ENCODE data around the gene CFAP46.
"Not testable (repeated sequence)": the region's sequence is repeated elsewhere in the genome, so short reads cannot be mapped to it uniquely, and the experiment has no call there.

CFAP46 gene

GRCh38 chr10:132926777-132927650, 15.4 kb downstream of the CFAP46 start:
- DNase-seq (ENCODE audit: low spot score), result no peak

GRCh38 chr10:132926070-132926469, 16.3 kb downstream of the CFAP46 start:
- no peak for DNase-seq (ENCODE audit: low spot score)

- no peak for DNase-seq (ENCODE audit: low spot score)
These were observed 16.8 kb downstream of the CFAP46 start for GRCh38 chr10:132925614-132926013.

GRCh38 chr10:132925071-132925561, 17.3 kb downstream of the CFAP46 start:
- DNase-seq (ENCODE audit: low spot score), result no peak

- DNase-seq (ENCODE audit: low spot score), result no peak
These were observed 18.1 kb downstream of the CFAP46 start for GRCh38 chr10:132924046-132924952.

- not testable (repeated sequence) for DNase-seq (ENCODE audit: low spot score)
These were observed 19.0 kb downstream of the CFAP46 start for GRCh38 chr10:132923384-132923783.

GRCh38 chr10:132922872-132923271, 19.5 kb downstream of the CFAP46 start:
- no peak for DNase-seq (ENCODE audit: low spot score)

GRCh38 chr10:132921818-132922807, 20.3 kb downstream of the CFAP46 start:
- DNase-seq (ENCODE audit: low spot score), result no peak

GRCh38 chr10:132921086-132921485, 21.3 kb downstream of the CFAP46 start:
- no peak for DNase-seq (ENCODE audit: low spot score)

GRCh38 chr10:132920101-132920925, 22.1 kb downstream of the CFAP46 start:
- no peak for DNase-seq (ENCODE audit: low spot score)

GRCh38 chr10:132919374-132920100, 22.8 kb downstream of the CFAP46 start:
- DNase-seq (ENCODE audit: low spot score), result no peak

GRCh38 chr10:132918617-132919373, 23.6 kb downstream of the CFAP46 start:
- DNase-seq (ENCODE audit: low spot score), result no peak

- DNase-seq (ENCODE audit: low spot score), result no peak
These were observed 24.1 kb downstream of the CFAP46 start for GRCh38 chr10:132918264-132918616.

GRCh38 chr10:132916956-132917666, 25.3 kb downstream of the CFAP46 start:
- DNase-seq (ENCODE audit: low spot score), result no peak

GRCh38 chr10:132916421-132916841, 25.9 kb downstream of the CFAP46 start:
- peak; percentile 64 for DNase-seq (ENCODE audit: low spot score)

- DNase-seq (ENCODE audit: low spot score), result peak; percentile 81
These were observed 27.0 kb downstream of the CFAP46 start for GRCh38 chr10:132915411-132915810.

- DNase-seq (ENCODE audit: low spot score), result peak; percentile 24
These were observed 27.6 kb downstream of the CFAP46 start for GRCh38 chr10:132914732-132915131.

- no peak for DNase-seq (ENCODE audit: low spot score)
These were observed 28.7 kb downstream of the CFAP46 start for GRCh38 chr10:132913559-132914115.
